ENCODE measurements around the gene DNAJC16. TPM values are rescaled to one million over a fixed set of nuclear protein-coding genes. Genes with fewer than 3 reads are reported as not detected.
A peak's percentile ranks its signal among the peaks of the same experiment; 100 is the strongest.

The DNAJC16 gene
- total RNA-seq, 3 donors from 2014 or later: 12.1 to 13.7 (median 13.2) TPM

DNA sequence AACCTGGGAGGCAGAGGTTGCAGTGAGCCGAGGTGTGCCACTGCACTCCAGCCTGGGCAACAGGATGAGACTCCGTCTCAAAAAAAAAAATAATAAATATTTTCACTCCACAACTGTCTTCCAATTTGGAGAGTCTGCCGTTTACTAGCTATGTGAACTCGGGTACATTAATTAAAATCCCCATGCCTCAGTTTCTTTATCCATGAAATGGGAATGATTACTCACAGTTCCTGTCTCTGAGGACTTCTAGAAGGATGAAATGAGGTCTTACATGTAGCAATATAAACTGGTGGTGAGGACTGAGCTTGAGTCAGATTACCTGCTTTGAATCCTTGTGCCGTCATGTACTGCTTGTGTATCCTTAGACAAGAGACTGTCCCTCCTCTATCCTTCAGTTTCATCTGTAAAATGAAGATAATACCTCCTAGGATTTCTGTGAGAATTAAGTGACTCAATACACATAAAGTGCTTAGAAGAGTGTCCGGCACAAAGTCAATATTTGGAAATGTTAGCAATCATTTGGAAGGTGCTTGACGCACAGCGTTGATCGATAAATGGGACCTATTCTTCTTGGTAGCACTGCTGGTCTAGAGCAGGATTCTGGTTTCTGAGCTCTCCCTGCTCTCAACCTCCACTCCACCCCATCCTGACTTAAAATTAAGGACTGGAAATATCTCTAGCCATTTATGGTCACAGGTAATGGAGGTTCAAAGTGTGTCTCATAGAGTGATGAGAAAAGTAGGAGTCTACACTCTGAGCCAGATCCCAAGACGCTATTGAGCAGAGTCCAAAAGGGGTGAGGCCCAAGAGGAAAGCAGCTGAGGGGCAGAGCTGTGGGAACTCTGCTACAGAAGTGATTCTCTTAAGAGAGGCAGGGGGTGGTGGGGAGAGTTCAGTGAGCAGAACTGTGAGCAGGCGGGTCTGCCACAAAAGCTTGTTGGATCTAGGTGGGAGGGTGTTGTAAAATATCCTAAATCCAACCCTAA, 79.0 kb downstream of the DNAJC16 start:
- no peaks in the 10 kb centered on the region for H3K36me3 Mint-ChIP-seq (ENCODE audit: insufficient read depth)
- H3K9me3 Mint-ChIP-seq: peaks cover 5% of the 10 kb centered on the region
- no peak overlapping the region for H3K4me3 Mint-ChIP-seq
- DNase-seq (no peak), ATAC-seq (no peak)
- peaks cover 11% of the 10 kb centered on the region for H3K4me1 Mint-ChIP-seq (ENCODE audit: low read depth)
- H3K27me3 Mint-ChIP-seq (ENCODE audit: low read depth): no peaks in the 10 kb centered on the region

DNA sequence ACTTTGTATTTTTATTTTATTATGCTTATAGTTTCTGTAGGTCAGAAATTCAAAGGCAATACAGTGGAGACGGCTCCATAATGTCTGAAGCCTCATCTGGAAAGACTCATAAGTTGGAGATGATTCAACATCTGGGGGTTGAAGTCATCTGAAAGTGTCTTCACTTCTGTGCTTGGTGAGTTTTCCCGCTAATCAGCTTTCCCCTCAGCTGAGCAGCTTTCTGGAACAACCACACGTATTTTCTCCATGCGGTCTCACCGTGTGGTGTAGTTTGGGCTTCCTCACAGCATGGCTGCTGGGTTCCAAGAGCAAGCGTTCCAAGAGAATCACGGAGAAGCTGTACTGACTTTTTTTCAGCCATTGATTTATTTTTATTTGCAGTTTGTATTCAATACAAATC, 83.0 kb downstream of the DNAJC16 start:
- no peaks in the 10 kb centered on the region for H3K9me3 Mint-ChIP-seq
- ATAC-seq (no peak), DNase-seq (no peak)
- H3K4me1 Mint-ChIP-seq (ENCODE audit: low read depth): no peaks in the 10 kb centered on the region
- no peaks in the 10 kb centered on the region for H3K36me3 Mint-ChIP-seq (ENCODE audit: insufficient read depth)
- H3K27me3 Mint-ChIP-seq (ENCODE audit: low read depth): no peaks in the 10 kb centered on the region
- no peak overlapping the region for H3K4me3 Mint-ChIP-seq

DNA sequence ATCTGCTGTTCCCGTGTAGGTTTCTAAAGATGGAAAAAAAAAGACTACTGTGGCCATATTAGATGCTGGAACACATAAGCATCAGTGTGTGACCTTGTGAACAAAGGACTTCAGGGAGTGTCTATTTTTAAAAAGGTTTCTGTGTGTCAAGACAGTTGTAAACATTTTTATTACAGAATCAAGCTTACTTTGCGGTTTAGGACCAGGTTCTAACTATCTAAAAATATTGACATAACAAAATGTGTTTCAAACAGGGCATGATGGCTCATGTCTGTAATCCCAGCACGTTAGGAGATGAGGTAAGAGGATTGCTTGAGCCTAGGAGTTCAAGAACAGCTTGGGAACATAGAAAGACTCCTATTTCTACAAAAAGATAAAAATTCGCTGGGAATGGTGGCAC, 83.5 kb downstream of the DNAJC16 start:
- Mint-ChIP-seq H3K36me3 (ENCODE audit: insufficient read depth) (no peaks in the 10 kb centered on the region), H3K4me1 (ENCODE audit: low read depth) (no peaks in the 10 kb centered on the region), H3K27me3 (ENCODE audit: low read depth) (no peaks in the 10 kb centered on the region), H3K4me3 (no peak overlapping the region), H3K9me3 (no peaks in the 10 kb centered on the region)
- no peak for ATAC-seq
- no peak for DNase-seq

DNA sequence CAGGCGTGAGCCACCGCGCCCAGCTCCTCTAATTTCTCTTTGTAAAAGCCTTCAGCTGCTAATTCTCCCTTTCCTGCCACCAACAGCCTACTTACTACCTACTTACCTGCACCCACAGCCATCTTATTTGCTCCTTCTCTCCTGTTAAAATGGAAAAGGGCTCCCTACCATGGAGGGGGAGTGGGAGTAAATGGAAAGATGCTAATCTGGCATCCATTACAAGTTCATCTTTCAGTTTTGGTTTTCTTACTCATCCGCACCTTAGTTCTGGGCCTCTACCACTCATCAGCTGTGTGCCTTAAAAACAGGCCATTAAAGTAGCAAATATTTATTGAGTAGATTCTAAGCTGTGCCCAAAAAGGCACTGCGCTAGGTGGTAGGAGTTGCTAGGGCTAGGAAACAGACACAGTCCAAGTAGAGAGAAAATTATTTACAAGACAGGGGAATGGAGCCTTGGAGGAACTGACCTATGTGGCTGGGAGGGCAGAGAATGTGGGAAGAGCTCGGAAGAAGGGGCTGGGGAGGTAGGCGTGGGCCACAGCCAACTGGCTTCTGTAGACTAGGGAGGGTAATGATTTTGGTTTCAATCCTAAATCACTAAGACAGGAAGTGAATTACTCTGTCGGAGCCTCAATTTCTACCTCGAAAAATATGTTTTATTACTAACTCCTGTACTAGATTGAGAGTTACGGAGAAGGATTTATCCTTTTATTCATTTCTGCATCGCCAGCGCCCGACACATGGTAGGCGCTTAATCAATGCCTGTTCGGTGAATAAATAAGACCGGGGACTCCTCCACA, 89.9 kb downstream of the DNAJC16 start:
- Mint-ChIP-seq H3K9me3 (no peaks in the 10 kb centered on the region), H3K4me3 (peak overlapping the region; percentile 90), H3K4me1 (ENCODE audit: low read depth) (peaks cover 36% of the 10 kb centered on the region), H3K36me3 (ENCODE audit: insufficient read depth) (peaks cover 4% of the 10 kb centered on the region), H3K27me3 (ENCODE audit: low read depth) (no peaks in the 10 kb centered on the region)
- DNase-seq (no peak), ATAC-seq (peak; percentile 7 to 23)

DNA sequence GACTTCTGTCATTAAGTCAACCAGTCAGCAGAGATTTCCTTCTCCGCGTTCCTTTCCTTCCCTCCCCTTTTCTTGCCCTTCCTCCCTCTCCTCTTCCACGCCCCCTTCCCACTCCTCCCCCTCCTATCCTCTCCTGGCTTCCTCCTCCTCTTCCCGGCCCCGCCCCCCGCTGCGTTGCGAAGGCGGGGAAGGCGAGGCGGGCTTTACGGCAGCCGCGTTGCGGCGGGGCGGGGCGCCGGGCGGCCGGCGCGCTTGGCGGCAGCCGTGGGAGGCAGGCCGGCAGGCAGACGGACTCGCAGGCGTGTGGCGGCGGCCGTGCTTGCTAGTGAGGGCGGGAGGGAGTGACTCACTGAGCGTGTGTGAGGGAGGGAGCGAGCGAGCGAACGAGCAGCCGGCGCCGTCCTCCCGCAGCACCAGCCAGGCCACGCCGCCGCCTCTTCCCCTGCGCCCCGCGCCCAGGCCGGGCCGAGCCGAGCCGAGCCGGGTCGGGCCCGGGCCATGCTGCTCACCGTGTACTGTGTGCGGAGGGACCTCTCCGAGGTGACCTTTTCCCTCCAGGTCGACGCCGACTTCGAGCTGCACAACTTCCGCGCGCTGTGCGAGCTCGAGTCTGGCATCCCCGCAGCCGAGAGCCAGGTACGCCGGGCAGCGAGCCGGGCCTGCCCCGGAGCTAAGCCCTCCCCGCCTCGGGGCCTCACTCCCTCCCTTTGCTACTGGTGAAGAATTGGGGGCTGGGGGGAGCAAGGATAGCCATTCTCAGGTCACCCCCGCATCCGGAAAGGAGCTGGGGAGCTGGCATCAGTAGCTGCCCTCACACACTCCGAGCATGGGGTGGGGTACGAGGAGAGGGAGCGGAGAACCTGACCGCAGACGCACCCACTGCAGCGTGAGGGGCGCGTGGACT, 90.8 kb downstream of the DNAJC16 start, which contains the start of gene DDI2:
Gene DDI2, plus strand, starts transcription at position 286 of the 904 bp plus-strand sequence. Its CDS starts 213 bp downstream, at position 499.
- ATAC-seq (peak; percentile 96), DNase-seq (peak; percentile 92)
- peaks cover 43% of the 10 kb centered on the region for H3K4me1 Mint-ChIP-seq (ENCODE audit: low read depth)
- H3K36me3 Mint-ChIP-seq (ENCODE audit: insufficient read depth): peaks cover 5% of the 10 kb centered on the region
- H3K4me3 Mint-ChIP-seq: peak within 1 kb of the TSS; percentile 90
- no peaks in the 10 kb centered on the region for H3K9me3 Mint-ChIP-seq
- H3K27me3 Mint-ChIP-seq (ENCODE audit: low read depth): no peaks in the 10 kb centered on the region

DNA sequence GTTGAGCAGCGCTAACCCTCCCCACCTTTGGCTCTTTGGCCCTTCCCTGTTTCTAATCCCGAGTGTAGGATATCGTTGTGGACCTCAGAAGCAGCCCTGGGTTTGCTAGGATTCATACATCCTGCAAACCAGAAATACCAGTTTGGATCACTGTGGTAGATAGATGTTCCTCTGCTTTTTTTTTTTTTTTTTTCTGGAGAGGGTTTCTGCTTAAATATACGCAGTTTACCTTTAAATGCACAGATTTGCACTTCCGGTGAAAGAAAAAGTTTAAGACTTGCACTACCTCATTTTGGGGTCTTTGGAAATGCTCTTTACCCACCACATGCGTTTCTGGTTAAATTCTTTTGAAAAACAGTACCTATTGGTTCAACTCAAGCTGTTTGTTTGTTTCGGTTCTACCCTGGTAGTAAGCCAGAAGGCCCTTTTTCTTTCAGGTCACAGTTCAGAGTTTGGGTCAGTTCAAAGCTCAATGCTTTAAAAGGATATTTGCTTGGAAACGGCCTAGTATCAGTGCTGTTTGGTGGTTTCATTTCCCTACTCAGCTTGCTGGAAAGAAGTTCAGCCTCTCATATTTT, 91.5 kb downstream of the DNAJC16 start:
- no peaks in the 10 kb centered on the region for H3K9me3 Mint-ChIP-seq
- H3K36me3 Mint-ChIP-seq (ENCODE audit: insufficient read depth): peaks cover 9% of the 10 kb centered on the region
- H3K4me3 Mint-ChIP-seq: peak overlapping the region; percentile 90
- ATAC-seq (no peak), DNase-seq (no peak)
- H3K4me1 Mint-ChIP-seq (ENCODE audit: low read depth): peaks cover 50% of the 10 kb centered on the region
- no peaks in the 10 kb centered on the region for H3K27me3 Mint-ChIP-seq (ENCODE audit: low read depth)

DNA sequence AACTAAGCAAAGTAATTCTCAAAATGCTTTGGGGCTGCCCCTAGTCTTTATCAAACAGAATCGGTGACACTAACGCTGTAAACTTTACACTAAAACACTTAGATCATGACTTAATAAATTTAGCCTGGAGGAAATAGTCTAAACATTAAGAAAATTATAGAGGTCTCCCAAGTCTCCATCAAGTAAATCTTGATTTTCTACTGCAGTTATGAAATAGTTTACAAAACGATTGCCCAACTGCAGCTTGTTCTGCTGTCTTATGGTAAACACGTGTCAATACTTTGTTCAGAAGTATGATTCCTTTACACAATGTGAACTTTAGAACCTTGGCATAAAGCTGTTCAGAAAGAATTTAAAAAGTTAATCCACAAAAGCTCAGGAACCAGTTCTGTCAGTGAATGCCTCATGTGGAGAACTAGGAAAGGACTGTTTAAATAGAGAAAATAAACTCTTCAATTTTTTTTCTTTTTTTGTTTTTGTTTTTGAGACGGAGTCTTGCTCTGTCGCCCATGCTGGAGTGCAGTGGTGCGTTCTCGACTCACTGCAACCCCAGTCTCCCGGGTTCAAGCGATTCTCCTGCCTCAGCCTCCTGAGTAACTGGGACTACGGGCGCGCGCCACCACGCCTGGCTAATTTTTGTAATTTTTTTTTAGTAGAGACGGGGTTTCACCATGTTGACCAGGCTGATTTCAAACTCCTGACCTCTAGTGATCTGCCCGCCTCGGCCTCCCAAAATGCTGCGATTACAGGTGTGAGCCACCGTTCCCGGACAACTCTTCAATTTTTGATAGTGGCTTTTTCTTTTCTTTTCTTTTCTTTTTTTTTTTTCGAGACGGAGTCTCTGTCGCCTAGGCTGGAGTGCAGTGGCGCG, 92.2 kb downstream of the DNAJC16 start:
- peaks cover 9% of the 10 kb centered on the region for H3K36me3 Mint-ChIP-seq (ENCODE audit: insufficient read depth)
- DNase-seq (no peak), ATAC-seq (no peak)
- no peaks in the 10 kb centered on the region for H3K27me3 Mint-ChIP-seq (ENCODE audit: low read depth)
- H3K9me3 Mint-ChIP-seq: no peaks in the 10 kb centered on the region
- H3K4me1 Mint-ChIP-seq (ENCODE audit: low read depth): peaks cover 50% of the 10 kb centered on the region
- H3K4me3 Mint-ChIP-seq: peak overlapping the region; percentile 90

DNA sequence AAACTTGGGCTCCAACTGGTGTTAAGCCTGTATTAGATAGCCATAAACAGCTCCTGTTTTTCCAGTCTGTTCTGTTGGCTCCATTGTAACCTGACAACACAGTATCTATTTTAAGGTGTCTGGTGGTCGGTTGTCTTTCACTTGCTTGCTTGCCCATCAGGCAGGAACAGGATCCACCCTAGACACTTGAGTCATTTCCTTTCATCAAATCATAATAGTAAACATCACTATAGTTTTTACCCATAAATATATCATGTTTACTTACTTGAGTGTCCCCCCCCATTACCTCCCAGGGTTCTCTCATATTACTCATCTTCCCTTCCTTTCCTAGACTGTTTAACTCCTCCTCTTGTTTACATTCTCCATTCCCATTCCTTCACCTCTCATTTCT, 93.5 kb downstream of the DNAJC16 start:
- Mint-ChIP-seq H3K4me3 (peak overlapping the region; percentile 67), H3K9me3 (no peaks in the 10 kb centered on the region), H3K4me1 (ENCODE audit: low read depth) (peaks cover 60% of the 10 kb centered on the region), H3K27me3 (ENCODE audit: low read depth) (no peaks in the 10 kb centered on the region), H3K36me3 (ENCODE audit: insufficient read depth) (peaks cover 13% of the 10 kb centered on the region)
- DNase-seq (no peak), ATAC-seq (no peak)

DNA sequence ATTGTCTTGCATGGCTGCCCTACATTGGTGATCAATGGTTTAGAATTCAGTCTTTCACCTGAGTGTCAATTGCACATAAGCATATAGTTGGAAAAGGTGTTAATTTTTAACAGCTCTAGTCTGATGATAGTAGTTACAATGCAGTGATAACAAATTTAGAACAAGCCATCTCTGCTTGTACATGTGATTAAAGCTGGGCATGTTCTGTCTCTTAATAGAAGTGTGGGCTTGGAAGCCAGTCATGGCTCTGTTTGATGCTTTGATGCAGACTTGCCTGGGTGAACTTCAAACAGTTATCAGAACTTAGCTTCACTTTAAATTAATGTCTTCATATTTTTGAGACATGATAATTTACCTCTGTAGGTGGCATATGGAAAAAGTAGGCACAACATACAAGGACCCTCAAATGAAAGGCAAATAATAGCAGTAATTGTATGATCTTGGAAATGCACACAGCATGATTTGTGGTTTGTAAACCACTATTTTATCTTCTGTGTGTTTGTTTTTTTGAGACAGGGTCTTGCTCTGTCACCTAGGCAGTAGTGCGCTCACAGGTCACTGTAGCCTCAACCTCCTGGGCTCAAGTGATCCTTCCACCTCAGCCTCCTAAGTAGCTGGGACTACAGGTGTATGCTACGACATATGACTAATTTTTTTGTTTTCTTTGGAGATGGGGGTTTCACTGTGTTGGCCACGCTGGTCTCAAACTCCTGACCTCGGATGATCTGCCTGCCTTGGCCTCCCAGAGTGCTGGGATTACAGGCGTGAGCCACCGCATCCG, 94.4 kb downstream of the DNAJC16 start:
- no peaks in the 10 kb centered on the region for H3K9me3 Mint-ChIP-seq
- DNase-seq (no peak), ATAC-seq (no peak)
- peak overlapping the region; percentile 47 for H3K4me3 Mint-ChIP-seq
- no peaks in the 10 kb centered on the region for H3K27me3 Mint-ChIP-seq (ENCODE audit: low read depth)
- peaks cover 67% of the 10 kb centered on the region for H3K4me1 Mint-ChIP-seq (ENCODE audit: low read depth)
- peaks cover 14% of the 10 kb centered on the region for H3K36me3 Mint-ChIP-seq (ENCODE audit: insufficient read depth)

DNA sequence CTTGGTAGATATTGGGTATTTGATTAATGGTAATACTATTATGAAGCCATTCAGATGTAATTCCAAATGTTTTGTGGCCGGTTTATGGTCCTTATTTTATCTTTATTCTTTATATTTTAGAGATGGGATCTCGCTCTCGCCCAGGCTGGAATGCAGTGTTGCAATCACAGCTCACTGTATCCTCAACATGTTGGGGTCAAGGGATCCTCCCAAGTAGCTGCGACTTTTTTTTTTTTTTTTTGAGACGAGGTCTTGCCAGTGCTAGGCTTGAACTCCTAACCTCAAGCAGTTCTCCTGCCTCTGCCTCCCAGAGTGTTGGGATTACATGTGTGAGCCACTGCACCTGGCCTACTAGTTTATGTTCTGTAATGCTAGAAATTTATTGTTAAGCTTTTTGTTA, 95.3 kb downstream of the DNAJC16 start:
- Mint-ChIP-seq H3K27me3 (ENCODE audit: low read depth) (no peaks in the 10 kb centered on the region), H3K9me3 (no peaks in the 10 kb centered on the region), H3K4me3 (no peak overlapping the region), H3K4me1 (ENCODE audit: low read depth) (peaks cover 65% of the 10 kb centered on the region), H3K36me3 (ENCODE audit: insufficient read depth) (peaks cover 20% of the 10 kb centered on the region)
- DNase-seq (no peak), ATAC-seq (no peak)

DNA sequence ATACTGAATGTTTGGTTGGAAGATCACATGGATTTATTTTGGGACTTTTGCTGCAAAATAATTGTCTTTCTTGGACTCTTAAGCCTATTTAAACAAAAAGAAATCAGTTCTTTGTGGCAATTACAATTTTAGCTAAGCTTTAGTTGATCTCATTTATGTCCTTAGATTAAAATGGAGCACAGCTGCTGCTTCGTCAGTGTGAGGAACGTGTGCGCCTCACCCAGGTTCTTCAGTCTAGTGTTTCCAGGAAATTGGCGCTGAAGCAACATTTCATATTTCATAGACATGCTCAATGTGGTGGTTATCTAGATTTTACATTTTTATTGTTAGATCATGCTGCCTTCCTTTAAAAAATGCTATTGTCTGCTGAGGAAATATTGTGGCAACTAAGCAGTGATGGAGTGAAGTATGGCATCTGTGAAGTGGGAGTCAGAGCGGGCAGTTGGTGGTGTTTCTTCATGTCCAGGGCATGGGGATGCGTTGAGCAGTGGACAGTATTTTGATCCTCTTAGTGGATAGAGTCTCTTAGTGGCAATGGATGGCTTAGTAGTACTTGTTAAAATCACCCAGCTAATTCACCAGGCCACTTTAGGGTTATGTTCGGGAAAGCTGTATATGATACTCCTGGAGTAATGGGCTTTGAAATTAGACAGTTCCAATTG, 96.2 kb downstream of the DNAJC16 start:
- H3K4me3 Mint-ChIP-seq: no peak overlapping the region
- H3K9me3 Mint-ChIP-seq: no peaks in the 10 kb centered on the region
- no peak for DNase-seq
- H3K27me3 Mint-ChIP-seq (ENCODE audit: low read depth): no peaks in the 10 kb centered on the region
- H3K36me3 Mint-ChIP-seq (ENCODE audit: insufficient read depth): peaks cover 20% of the 10 kb centered on the region
- ATAC-seq: no peak
- peaks cover 71% of the 10 kb centered on the region for H3K4me1 Mint-ChIP-seq (ENCODE audit: low read depth)

DNA sequence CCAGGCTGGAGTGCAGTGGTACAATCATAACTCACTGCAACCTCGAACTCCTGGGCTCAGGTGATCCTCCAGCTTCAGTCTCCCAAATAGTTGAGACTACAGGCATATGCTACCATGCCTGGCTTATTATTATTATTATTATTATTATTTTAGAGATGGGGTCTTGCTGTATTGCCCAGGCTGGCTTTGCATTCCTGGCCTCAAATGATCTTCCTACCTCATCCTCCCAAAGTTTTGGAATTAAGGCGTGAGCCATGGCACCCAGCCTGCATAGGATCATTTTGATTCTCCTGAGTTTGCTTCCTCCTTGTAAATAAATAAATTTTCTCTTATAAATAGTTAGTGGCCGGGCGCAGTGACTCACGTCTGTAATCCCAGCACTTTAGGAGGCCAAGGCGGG, 96.8 kb downstream of the DNAJC16 start:
- Mint-ChIP-seq H3K4me3 (no peak overlapping the region), H3K27me3 (ENCODE audit: low read depth) (no peaks in the 10 kb centered on the region), H3K4me1 (ENCODE audit: low read depth) (peaks cover 72% of the 10 kb centered on the region), H3K36me3 (ENCODE audit: insufficient read depth) (peaks cover 20% of the 10 kb centered on the region), H3K9me3 (no peaks in the 10 kb centered on the region)
- DNase-seq (no peak), ATAC-seq (no peak)
